Measurements from ENCODE around the gene ST8SIA6. TPM values are rescaled to one million over a fixed set of nuclear protein-coding genes. Genes with fewer than 3 reads are reported as not detected.

ST8SIA6 gene
- total RNA-seq, 1 donor from 2014 or later, result 5.1 TPM

DNA sequence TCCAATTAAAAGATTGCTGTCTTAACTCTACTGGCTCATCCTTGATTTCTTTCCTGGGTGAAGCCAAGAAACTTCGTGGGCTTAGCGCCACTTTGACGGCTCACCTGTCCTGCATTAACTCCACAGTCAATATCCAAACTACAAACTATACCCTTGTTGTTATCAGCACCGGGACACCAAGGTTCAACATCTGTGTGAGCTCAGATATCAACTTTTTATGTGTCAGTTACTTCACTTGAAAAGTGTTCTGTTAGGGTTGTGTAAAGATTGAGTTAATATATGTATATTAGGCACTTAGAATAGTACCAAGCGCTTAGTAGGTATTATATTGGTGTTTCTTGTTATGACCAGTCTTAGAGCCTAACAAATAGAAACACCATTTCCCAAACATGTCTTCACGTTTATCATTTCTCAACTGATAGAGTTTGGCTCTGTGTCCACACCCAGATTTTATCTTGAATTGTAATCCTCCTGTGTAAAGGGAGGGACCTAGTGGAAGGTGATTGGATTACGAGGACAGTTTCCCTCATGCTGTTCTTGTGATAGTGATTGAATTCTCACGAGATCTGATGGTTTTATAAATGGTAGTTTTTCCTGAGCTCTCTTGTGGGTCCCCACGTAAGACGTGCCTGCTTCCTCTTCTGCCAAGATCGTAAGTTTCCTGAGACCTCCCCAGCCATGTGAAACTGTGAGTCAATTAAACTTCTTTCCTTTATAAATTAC, 19.0 kb upstream of the ST8SIA6 start:
- H4K20me1 ChIP-seq (ENCODE audit: low read depth), result no peaks in the 10 kb centered on the region
- H3K9me3 Mint-ChIP-seq, result peaks cover 4% of the 10 kb centered on the region
- no peaks in the 10 kb centered on the region for H3K27me3 ChIP-seq
- peaks cover 9% of the 10 kb centered on the region for H3K27me3 Mint-ChIP-seq (ENCODE audit: insufficient read depth, low read depth)
- H3K79me2 ChIP-seq (ENCODE audit: low read depth), result no peaks in the 10 kb centered on the region
- no peak overlapping the region for H3K4me3 Mint-ChIP-seq
- H3F3A ChIP-seq (ENCODE audit: low read depth), result no peaks in the 10 kb centered on the region
- no peaks in the 10 kb centered on the region for H3K4me1 Mint-ChIP-seq
- no peak overlapping the region for H3K4me3 ChIP-seq
- no peak overlapping the region for H3K27ac ChIP-seq
- no peak for TF ChIP-seq EZH2 (IDR thresholded peaks at IDR 0.05)
- DNase-seq (ENCODE audit: low spot score), result no peak
- H2AFZ ChIP-seq (replicated peaks), result peak overlapping the region; percentile 31
- H3K9ac ChIP-seq, result no peak overlapping the region
- H3K36me3 ChIP-seq, result no peaks in the 10 kb centered on the region
- H3K4me1 ChIP-seq, result no peaks in the 10 kb centered on the region
- H3K27ac Mint-ChIP-seq, result no peak overlapping the region
- no peaks in the 10 kb centered on the region for H3K9me3 ChIP-seq (ENCODE audit: low read depth)
- no peak overlapping the region for H3K4me2 ChIP-seq
- H3K36me3 Mint-ChIP-seq, result no peaks in the 10 kb centered on the region

DNA sequence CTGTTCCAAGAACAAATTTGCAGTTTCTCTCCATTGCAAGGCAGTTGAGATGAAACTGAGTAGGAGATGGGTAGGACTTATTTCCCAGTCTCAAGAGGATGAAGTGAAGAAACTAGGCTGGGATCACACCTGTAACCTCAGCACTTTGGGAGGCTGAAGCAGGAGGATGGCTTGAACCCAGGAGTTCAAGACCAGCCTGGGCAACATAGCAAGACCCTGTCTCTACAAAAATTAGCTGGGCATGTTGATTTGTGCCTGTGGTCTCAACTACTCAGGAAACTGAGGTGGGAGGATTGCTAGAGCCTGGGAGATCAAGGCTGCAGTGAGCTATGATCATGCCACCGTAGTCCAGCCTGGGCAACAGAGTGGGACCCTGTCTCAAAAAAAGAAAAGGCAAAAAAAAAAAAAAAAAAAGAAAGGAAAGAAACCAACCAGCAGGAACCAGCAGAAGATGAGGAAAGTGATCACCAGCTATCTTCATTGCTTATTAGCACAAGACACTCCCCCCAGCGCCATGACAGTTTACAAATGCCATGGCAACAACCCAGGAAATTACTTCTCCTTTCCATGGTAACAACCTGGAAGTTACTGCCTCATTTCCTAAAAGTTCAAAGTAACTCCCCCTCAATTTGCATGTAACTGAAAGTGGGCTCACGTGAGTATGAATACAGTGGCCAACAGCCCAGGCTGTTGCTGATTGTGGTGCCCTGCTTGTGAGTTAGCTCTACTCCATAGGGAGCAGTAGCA, 18.3 kb upstream of the ST8SIA6 start:
- no peaks in the 10 kb centered on the region for H3K27me3 ChIP-seq
- Mint-ChIP-seq H3K27ac (no peak overlapping the region), H3K4me3 (no peak overlapping the region), H3K36me3 (no peaks in the 10 kb centered on the region), H3K9me3 (peaks cover 4% of the 10 kb centered on the region), H3K27me3 (ENCODE audit: insufficient read depth, low read depth) (peaks cover 11% of the 10 kb centered on the region), H3K4me1 (no peaks in the 10 kb centered on the region)
- H4K20me1 ChIP-seq (ENCODE audit: low read depth), result no peaks in the 10 kb centered on the region
- no peaks in the 10 kb centered on the region for H3F3A ChIP-seq (ENCODE audit: low read depth)
- no peak for TF ChIP-seq EZH2phosphoT487 (IDR thresholded peaks at IDR 0.05)
- TF ChIP-seq, protein P1, sequence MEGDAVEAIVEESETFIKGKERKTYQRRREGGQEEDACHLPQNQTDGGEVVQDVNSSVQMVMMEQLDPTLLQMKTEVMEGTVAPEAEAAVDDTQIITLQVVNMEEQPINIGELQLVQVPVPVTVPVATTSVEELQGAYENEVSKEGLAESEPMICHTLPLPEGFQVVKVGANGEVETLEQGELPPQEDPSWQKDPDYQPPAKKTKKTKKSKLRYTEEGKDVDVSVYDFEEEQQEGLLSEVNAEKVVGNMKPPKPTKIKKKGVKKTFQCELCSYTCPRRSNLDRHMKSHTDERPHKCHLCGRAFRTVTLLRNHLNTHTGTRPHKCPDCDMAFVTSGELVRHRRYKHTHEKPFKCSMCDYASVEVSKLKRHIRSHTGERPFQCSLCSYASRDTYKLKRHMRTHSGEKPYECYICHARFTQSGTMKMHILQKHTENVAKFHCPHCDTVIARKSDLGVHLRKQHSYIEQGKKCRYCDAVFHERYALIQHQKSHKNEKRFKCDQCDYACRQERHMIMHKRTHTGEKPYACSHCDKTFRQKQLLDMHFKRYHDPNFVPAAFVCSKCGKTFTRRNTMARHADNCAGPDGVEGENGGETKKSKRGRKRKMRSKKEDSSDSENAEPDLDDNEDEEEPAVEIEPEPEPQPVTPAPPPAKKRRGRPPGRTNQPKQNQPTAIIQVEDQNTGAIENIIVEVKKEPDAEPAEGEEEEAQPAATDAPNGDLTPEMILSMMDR (IDR thresholded peaks at IDR 0.05), result no peak
- TF ChIP-seq EZH2 (IDR thresholded peaks at IDR 0.05), result no peak
- no peak overlapping the region for H3K27ac ChIP-seq
- H3K36me3 ChIP-seq, result no peaks in the 10 kb centered on the region
- H3K4me3 ChIP-seq, result no peak overlapping the region
- H3K9me3 ChIP-seq (ENCODE audit: low read depth), result no peaks in the 10 kb centered on the region
- no peak for DNase-seq (ENCODE audit: low spot score)
- H3K9ac ChIP-seq, result no peak overlapping the region
- H3K4me2 ChIP-seq, result no peak overlapping the region
- H3K4me1 ChIP-seq, result no peaks in the 10 kb centered on the region
- H2AFZ ChIP-seq (replicated peaks), result peak overlapping the region; percentile 31
- no peaks in the 10 kb centered on the region for H3K79me2 ChIP-seq (ENCODE audit: low read depth)

DNA sequence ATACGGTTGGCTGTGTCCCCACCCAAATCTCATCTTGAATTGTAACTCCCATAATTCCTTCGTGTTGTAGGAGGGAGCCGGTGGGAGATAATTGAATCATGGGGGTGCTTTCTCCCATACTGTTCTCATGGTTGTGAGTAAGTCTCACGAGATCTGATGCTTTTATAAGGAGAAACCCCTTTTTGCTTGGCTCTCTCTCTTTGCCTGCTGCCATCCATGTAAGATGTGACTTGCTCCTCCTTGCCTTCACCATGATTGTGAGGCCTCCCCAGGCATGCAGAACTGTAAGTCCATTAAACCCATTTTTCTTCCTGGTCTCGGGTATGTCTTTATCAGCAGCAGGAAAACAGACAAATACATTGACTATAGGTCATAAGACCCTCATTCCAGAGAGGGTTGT, 15.9 kb upstream of the ST8SIA6 start:
- Mint-ChIP-seq H3K9me3 (peaks cover 4% of the 10 kb centered on the region), H3K4me3 (no peak overlapping the region)
- no peaks in the 10 kb centered on the region for H3K27me3 ChIP-seq

More for the DNA sequence above, 15.9 kb upstream of the ST8SIA6 start:
- Histone ChIP-seq H3K27ac (no peak overlapping the region), H4K20me1 (ENCODE audit: low read depth) (no peaks in the 10 kb centered on the region), H3K9me3 (ENCODE audit: low read depth) (no peaks in the 10 kb centered on the region), H3K36me3 (no peaks in the 10 kb centered on the region), H2AFZ (replicated peaks) (no peak overlapping the region), H3F3A (ENCODE audit: low read depth) (no peaks in the 10 kb centered on the region), H3K4me2 (no peak overlapping the region), H3K4me1 (no peaks in the 10 kb centered on the region), H3K79me2 (ENCODE audit: low read depth) (no peaks in the 10 kb centered on the region), H3K4me3 (no peak overlapping the region), H3K9ac (no peak overlapping the region)
- DNase-seq (ENCODE audit: low spot score), result no peak
- TF ChIP-seq, protein P1 (IDR thresholded peaks at IDR 0.05), result no peak
- TF ChIP-seq EZH2phosphoT487 (IDR thresholded peaks at IDR 0.05) (no peak), EZH2 (IDR thresholded peaks at IDR 0.05) (no peak)
- Mint-ChIP-seq H3K27me3 (ENCODE audit: insufficient read depth, low read depth) (peaks cover 12% of the 10 kb centered on the region), H3K4me1 (no peaks in the 10 kb centered on the region), H3K36me3 (no peaks in the 10 kb centered on the region), H3K27ac (no peak overlapping the region)
